T-helper 17 cell (primary cell): ENCODE measurements around the gene CLDN14. TPM values are rescaled to one million over a fixed set of nuclear protein-coding genes. Genes with fewer than 3 reads are reported as not detected.

ENCODE experiments used
- ATAC-seq: fragments of 150-1000 bp; cut with Tn5 transposase; 2 replicates; pipeline ENCODE4 v1.10.0; 2021; ENCODE audit warnings: mild to moderate bottlenecking, moderate library complexity
- DNase-seq, 3 donors: peaks; one replicate each; pipeline versions ENCODE4 v3.0.0 to v3.0.0-alpha.2; 2020 to 2021
- H3K9me3 ChIP-seq: one replicate; pipeline ENCODE4 v1.7.0; 2013; ENCODE audit warnings: low read length, mild to moderate bottlenecking; ENCODE audit not compliant: control insufficient read depth, poor library complexity, severe bottlenecking
- H3K27ac Mint-ChIP-seq: one replicate; pipeline ENCODE4 v1.8.0; 2022; ENCODE audit warnings: mild to moderate bottlenecking, moderate library complexity, mixed read lengths
- H3K27me3 Mint-ChIP-seq: one replicate; pipeline ENCODE4 v1.8.0; 2022; ENCODE audit warnings: mixed read lengths
- H3K36me3 Mint-ChIP-seq: one replicate; pipeline ENCODE4 v1.8.0; 2022; ENCODE audit warnings: low read depth, mixed read lengths
- H3K4me1 Mint-ChIP-seq: one replicate; pipeline ENCODE4 v1.8.0; 2022; ENCODE audit warnings: mild to moderate bottlenecking, mixed read lengths
- H3K4me3 Mint-ChIP-seq: one replicate; pipeline ENCODE4 v1.8.0; 2022; ENCODE audit warnings: mild to moderate bottlenecking, moderate library complexity, mixed read lengths
- total RNA-seq, 4 donors: library from RNA in 2 of 4; stranded (reverse) in 2 of 4; gene quantifications; one replicate each; pipeline ENCODE4 v1.2.3 and lab custom pipeline; 2022 to 2026

CLDN14 gene
- not detected for total RNA-seq
- total RNA-seq (lab: John Stamatoyannopoulos, UW), result 0 reads per million in 2 donors

GRCh38 chr21:36479415-36480402, at the start of gene CLDN14:
Gene CLDN14 (minus strand): TSS chr21:36480122. CDS start chr21:36461695, 18,427 bp downstream.
- Mint-ChIP-seq H3K4me1 (no peaks in the 10 kb centered on the region), H3K27ac (no peak within 1 kb of the TSS), H3K27me3 (peaks cover 34% of the 10 kb centered on the region), H3K36me3 (peaks cover 2% of the 10 kb centered on the region), H3K4me3 (no peak within 1 kb of the TSS)
- no peak for ATAC-seq
- no peaks in the 10 kb centered on the region for H3K9me3 ChIP-seq
- DNase-seq, result no peak

- H3K4me1 Mint-ChIP-seq, result no peaks in the 10 kb centered on the region
- ATAC-seq, result no peak
- peaks cover 2% of the 10 kb centered on the region for H3K36me3 Mint-ChIP-seq
- H3K4me3 Mint-ChIP-seq, result no peak overlapping the region
- DNase-seq, result no peak
- no peaks in the 10 kb centered on the region for H3K9me3 ChIP-seq
- H3K27me3 Mint-ChIP-seq, result peaks cover 57% of the 10 kb centered on the region
- no peak overlapping the region for H3K27ac Mint-ChIP-seq
Observed at GRCh38 chr21:36528716-36529115, 48.8 kb upstream of the CLDN14 start.

- H3K27me3 Mint-ChIP-seq, result peaks cover 56% of the 10 kb centered on the region
- H3K9me3 ChIP-seq, result no peaks in the 10 kb centered on the region
- no peak overlapping the region for H3K4me3 Mint-ChIP-seq
- H3K4me1 Mint-ChIP-seq, result no peaks in the 10 kb centered on the region
- H3K27ac Mint-ChIP-seq, result no peak overlapping the region
- no peak for ATAC-seq
- no peak for DNase-seq
- peaks cover 2% of the 10 kb centered on the region for H3K36me3 Mint-ChIP-seq
Observed at GRCh38 chr21:36527317-36527716, 47.4 kb upstream of the CLDN14 start.

- Mint-ChIP-seq H3K4me1 (no peaks in the 10 kb centered on the region), H3K36me3 (peaks cover 2% of the 10 kb centered on the region), H3K4me3 (no peak overlapping the region), H3K27ac (no peak overlapping the region), H3K27me3 (peaks cover 61% of the 10 kb centered on the region)
- H3K9me3 ChIP-seq, result no peaks in the 10 kb centered on the region
- ATAC-seq (no peak), DNase-seq (no peak)
Observed at GRCh38 chr21:36526104-36526503, 46.2 kb upstream of the CLDN14 start.

GRCh38 chr21:36524477-36524876, 44.6 kb upstream of the CLDN14 start:
- Mint-ChIP-seq H3K27me3 (peaks cover 59% of the 10 kb centered on the region), H3K36me3 (no peaks in the 10 kb centered on the region), H3K27ac (no peak overlapping the region), H3K4me3 (no peak overlapping the region), H3K4me1 (no peaks in the 10 kb centered on the region)
- DNase-seq, result no peak
- no peak for ATAC-seq
- H3K9me3 ChIP-seq, result no peaks in the 10 kb centered on the region

- no peak for DNase-seq
- Mint-ChIP-seq H3K36me3 (no peaks in the 10 kb centered on the region), H3K27me3 (peaks cover 48% of the 10 kb centered on the region), H3K4me3 (no peak overlapping the region), H3K27ac (no peak overlapping the region), H3K4me1 (no peaks in the 10 kb centered on the region)
- H3K9me3 ChIP-seq, result no peaks in the 10 kb centered on the region
- no peak for ATAC-seq
Observed at GRCh38 chr21:36522219-36522808, 42.4 kb upstream of the CLDN14 start.

GRCh38 chr21:36518883-36519492, 39.1 kb upstream of the CLDN14 start:
- no peak for DNase-seq
- no peak overlapping the region for H3K4me3 Mint-ChIP-seq

GRCh38 chr21:36517366-36518075, 37.6 kb upstream of the CLDN14 start:
- H3K4me3 Mint-ChIP-seq, result no peak overlapping the region
- no peaks in the 10 kb centered on the region for H3K9me3 ChIP-seq
- peaks cover 43% of the 10 kb centered on the region for H3K27me3 Mint-ChIP-seq
- DNase-seq, result no peak
- H3K36me3 Mint-ChIP-seq, result no peaks in the 10 kb centered on the region
- no peak for ATAC-seq
- H3K27ac Mint-ChIP-seq, result no peak overlapping the region
- no peaks in the 10 kb centered on the region for H3K4me1 Mint-ChIP-seq

More at GRCh38 chr21:36518883-36519492, 39.1 kb upstream of the CLDN14 start:
- H3K27me3 Mint-ChIP-seq, result peaks cover 46% of the 10 kb centered on the region
- no peaks in the 10 kb centered on the region for H3K36me3 Mint-ChIP-seq
- H3K27ac Mint-ChIP-seq, result no peak overlapping the region
- H3K4me1 Mint-ChIP-seq, result no peaks in the 10 kb centered on the region
- H3K9me3 ChIP-seq, result no peaks in the 10 kb centered on the region
- no peak for ATAC-seq

GRCh38 chr21:36516281-36516680, 36.4 kb upstream of the CLDN14 start:
- Mint-ChIP-seq H3K4me3 (no peak overlapping the region), H3K27me3 (peaks cover 48% of the 10 kb centered on the region), H3K27ac (no peak overlapping the region), H3K36me3 (no peaks in the 10 kb centered on the region), H3K4me1 (peaks cover 11% of the 10 kb centered on the region)
- ATAC-seq (no peak), DNase-seq (no peak)
- no peaks in the 10 kb centered on the region for H3K9me3 ChIP-seq

GRCh38 chr21:36513430-36513829, 33.5 kb upstream of the CLDN14 start:
- H3K36me3 Mint-ChIP-seq, result no peaks in the 10 kb centered on the region
- H3K9me3 ChIP-seq, result no peaks in the 10 kb centered on the region
- no peak for DNase-seq
- no peak overlapping the region for H3K27ac Mint-ChIP-seq
- H3K4me1 Mint-ChIP-seq, result peaks cover 11% of the 10 kb centered on the region
- no peak for ATAC-seq
- H3K27me3 Mint-ChIP-seq, result peaks cover 42% of the 10 kb centered on the region
- no peak overlapping the region for H3K4me3 Mint-ChIP-seq

GRCh38 chr21:36512971-36513370, 33.0 kb upstream of the CLDN14 start:
- Mint-ChIP-seq H3K4me1 (peaks cover 11% of the 10 kb centered on the region), H3K27ac (no peak overlapping the region), H3K36me3 (no peaks in the 10 kb centered on the region), H3K4me3 (no peak overlapping the region), H3K27me3 (peaks cover 42% of the 10 kb centered on the region)
- DNase-seq (no peak), ATAC-seq (no peak)
- H3K9me3 ChIP-seq, result no peaks in the 10 kb centered on the region

- no peak for DNase-seq
- ATAC-seq, result no peak
- peaks cover 49% of the 10 kb centered on the region for H3K27me3 Mint-ChIP-seq
- H3K4me1 Mint-ChIP-seq, result peaks cover 11% of the 10 kb centered on the region
- no peaks in the 10 kb centered on the region for H3K9me3 ChIP-seq
- H3K27ac Mint-ChIP-seq, result no peak overlapping the region
- H3K4me3 Mint-ChIP-seq, result peak overlapping the region; percentile 19
- no peaks in the 10 kb centered on the region for H3K36me3 Mint-ChIP-seq
Observed at GRCh38 chr21:36511484-36512220, 31.7 kb upstream of the CLDN14 start.
